Vagina (tissue), 2 donors: Measurements from ENCODE around the gene PNCK.

Experiments
- POLR2A ChIP-seq, 2 donors: fragments of 450-650 bp; IDR thresholded peaks; one replicate each; pipeline ENCODE4 v1.6.1; 2017; ENCODE audit warnings: antibody characterized with exemption in 2 of 2, mild to moderate bottlenecking in 2 of 2, moderate library complexity in 2 of 2
- TF ChIP-seq, protein P1 (sequence below), 3 experiments: fragments of 450-650 bp in 2 of 3; fragments of 200-600 bp in 1 of 3; sonication (generic) in 1 of 3; IDR thresholded peaks; one replicate each; pipeline ENCODE4 v1.5.1; 2017 to 2019; ENCODE audit warnings: antibody characterized with exemption in 3 of 3, mild to moderate bottlenecking in 2 of 3, moderate library complexity in 2 of 3

DNA sequence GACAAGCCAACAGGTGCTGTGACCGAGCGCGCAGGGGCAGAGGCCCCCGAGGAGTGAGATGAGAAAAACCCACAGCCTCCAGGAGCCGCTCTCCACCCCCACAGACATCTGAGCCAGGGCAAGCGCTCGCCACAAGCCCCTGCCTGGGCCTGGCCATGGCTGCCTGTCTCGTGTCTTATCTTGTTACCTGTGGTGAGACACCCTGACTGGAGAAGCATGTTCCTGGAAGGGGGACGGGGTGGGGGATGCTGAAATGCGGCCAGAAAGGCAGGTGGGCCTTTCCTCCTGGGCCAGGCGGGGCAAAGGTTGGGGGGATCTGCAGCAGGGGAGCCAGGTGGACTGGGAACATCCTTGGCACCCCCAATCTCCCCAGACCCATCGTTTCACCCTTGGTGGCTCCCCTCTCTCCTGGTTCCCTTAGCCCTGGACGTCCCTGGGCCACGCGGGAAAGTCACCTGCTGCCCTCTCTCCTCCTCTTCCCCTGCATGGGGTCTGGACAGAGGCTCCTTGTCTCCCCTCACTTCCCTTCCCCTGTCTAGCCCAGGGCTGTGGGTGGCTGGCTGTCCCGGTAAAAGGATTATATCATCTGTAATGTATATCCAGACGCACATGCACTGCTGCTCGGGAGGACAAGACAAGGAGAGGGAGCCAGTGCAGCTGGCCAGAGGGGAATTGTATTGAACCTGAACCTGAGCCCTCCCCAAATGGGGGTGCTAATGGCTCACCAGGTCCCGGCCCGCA lies 35.0 kb downstream of the PNCK start:
- TF ChIP-seq POLR2A (IDR thresholded peaks at IDR 0.05) = no peak
- TF ChIP-seq, protein P1, sequence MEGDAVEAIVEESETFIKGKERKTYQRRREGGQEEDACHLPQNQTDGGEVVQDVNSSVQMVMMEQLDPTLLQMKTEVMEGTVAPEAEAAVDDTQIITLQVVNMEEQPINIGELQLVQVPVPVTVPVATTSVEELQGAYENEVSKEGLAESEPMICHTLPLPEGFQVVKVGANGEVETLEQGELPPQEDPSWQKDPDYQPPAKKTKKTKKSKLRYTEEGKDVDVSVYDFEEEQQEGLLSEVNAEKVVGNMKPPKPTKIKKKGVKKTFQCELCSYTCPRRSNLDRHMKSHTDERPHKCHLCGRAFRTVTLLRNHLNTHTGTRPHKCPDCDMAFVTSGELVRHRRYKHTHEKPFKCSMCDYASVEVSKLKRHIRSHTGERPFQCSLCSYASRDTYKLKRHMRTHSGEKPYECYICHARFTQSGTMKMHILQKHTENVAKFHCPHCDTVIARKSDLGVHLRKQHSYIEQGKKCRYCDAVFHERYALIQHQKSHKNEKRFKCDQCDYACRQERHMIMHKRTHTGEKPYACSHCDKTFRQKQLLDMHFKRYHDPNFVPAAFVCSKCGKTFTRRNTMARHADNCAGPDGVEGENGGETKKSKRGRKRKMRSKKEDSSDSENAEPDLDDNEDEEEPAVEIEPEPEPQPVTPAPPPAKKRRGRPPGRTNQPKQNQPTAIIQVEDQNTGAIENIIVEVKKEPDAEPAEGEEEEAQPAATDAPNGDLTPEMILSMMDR (IDR thresholded peaks at IDR 0.05) = no peak
